Spleen (tissue), 11 donors: Measurements from ENCODE around the gene SLC16A5. TPM values are rescaled to one million over a fixed set of nuclear protein-coding genes. Genes with fewer than 3 reads are reported as not detected.

ENCODE experiments used
- DNase-seq: peaks from one replicate; pipeline ENCODE4 v3.0.0-alpha.2; 2020
- H3K27ac ChIP-seq, 8 donors: fragments of 200-600 bp; sonication (generic) in 7 of 8; 1 replicate in 4 of 8; 2 replicates in 4 of 8; pipeline versions ENCODE4 v1.5.0 to v1.8.0; 2016 to 2021; ENCODE audit warnings: inconsistent platforms in 4 of 8, mild to moderate bottlenecking in 4 of 8, moderate library complexity in 1 of 8
- H3K27me3 ChIP-seq, 7 donors: fragments of 200-600 bp; sonication (generic) in 6 of 7; replicated peaks in 1 of 7; 1 replicate in 4 of 7; 2 replicates in 3 of 7; pipeline versions ENCODE4 v1.5.0 to v1.8.0; 2016 to 2021; ENCODE audit warnings: inconsistent platforms in 3 of 7, mild to moderate bottlenecking in 1 of 7
- H3K36me3 ChIP-seq, 6 donors: fragments of 200-600 bp; sonication (generic) in 5 of 6; 1 replicate in 4 of 6; 2 replicates in 2 of 6; pipeline versions ENCODE4 v1.5.0 to v1.8.0; 2016 to 2021; ENCODE audit warnings: inconsistent platforms in 2 of 6
- H3K4me1 ChIP-seq, 6 donors: fragments of 200-600 bp; sonication (generic) in 5 of 6; 1 replicate in 3 of 6; 2 replicates in 3 of 6; pipeline versions ENCODE4 v1.5.0 to v1.8.0; 2016 to 2021; ENCODE audit warnings: inconsistent platforms in 3 of 6
- H3K4me3 ChIP-seq, 8 donors: fragments of 200-600 bp; sonication (generic) in 7 of 8; 1 replicate in 4 of 8; 2 replicates in 4 of 8; pipeline versions ENCODE4 v1.5.0 to v1.8.0; 2016 to 2021; ENCODE audit warnings: inconsistent platforms in 4 of 8, mild to moderate bottlenecking in 4 of 8, moderate library complexity in 2 of 8
- H3K9me3 ChIP-seq, 8 donors: fragments of 200-600 bp; sonication (generic) in 7 of 8; 1 replicate in 4 of 8; 2 replicates in 4 of 8; pipeline versions ENCODE4 v1.5.0 to v1.8.0; 2016 to 2021; ENCODE audit warnings: inconsistent platforms in 4 of 8
- POLR2A ChIP-seq, 3 donors: fragments of 450-650 bp; IDR thresholded peaks; one replicate each; pipeline ENCODE4 v1.5.1; 2017; ENCODE audit warnings: antibody characterized with exemption in 3 of 3, mild to moderate bottlenecking in 1 of 3
- POLR2AphosphoS5 ChIP-seq, 3 donors: sonication (generic); formaldehyde crosslinking; IDR thresholded peaks; one replicate each; pipeline ENCODE4 v1.5.1; 2017; ENCODE audit warnings: antibody characterized with exemption in 3 of 3
- WGBS, 5 donors: extraction: QIAGEN DNeasy Blood & Tissue Kit in 3 of 5; methylation state at CpG; one replicate each; pipeline versions ENCODE4 v1.1.5 to v1.1.7; 2013 to 2018; 5-methylcytosine and 5-hydroxymethylcytosine counted together
- intact Hi-C: fragments of 100-400 bp; cut with DNase I; formaldehyde crosslinking; loops from one replicate; pipeline ENCODE4 v1.15.0; 2023; ENCODE audit warnings: low total_unique reads
- polyA plus RNA-seq, 3 donors: library from polyadenylated mRNA; stranded (reverse); fragments of 200-250 nt; gene quantifications; one replicate each; pipeline ENCODE4 v1.2.1, GENCODE V29; 2013
- total RNA-seq, 7 donors: library from RNA; depleted of rRNA in 3 of 7; stranded (reverse); fragments of >200 nt in 3 of 7; fragmentation: NEBNext Ultra II Directional in 4 of 7; extraction: Animal tissue kit (Norgen Biotek cat#: 25700) in 4 of 7; gene quantifications; one replicate each; pipeline versions ENCODE4 v1.1.0 to v1.2.1, GENCODE V29; 2016 to 2021
- TF ChIP-seq, protein P1 (sequence below), 11 experiments: fragments of 200-600 bp in 7 of 11; fragments of 450-650 bp in 4 of 11; sonication (generic) in 4 of 11; IDR thresholded peaks in 8 of 11; conservative IDR thresholded peaks in 3 of 11; 1 replicate in 7 of 11; 2 replicates in 4 of 11; pipeline versions ENCODE4 v1.4.0 to v1.8.0; 2016 to 2021; ENCODE audit warnings: antibody characterized with exemption in 11 of 11, inconsistent platforms in 4 of 11, mild to moderate bottlenecking in 1 of 11
- donor health status: healthy with polysubstance abuse.
- donor health status: DM: no; HTN: no; CAD: no; lungs with moderate emphysema.
- donor health status: DM: no; HTN: no; CAD: no.
- donor health status: Bipolar disorder and iron deficiency.
- donor health status: healthy.
- donor health status: DM: no; HTN: no; CAD: no.
- donor health status: DM: yes; HTN: yes; CAD: no.

Gene SLC16A5
- total and polyA plus RNA-seq, 10 donors, result 3.1 to 31.0 (median 12.2) TPM

DNA sequence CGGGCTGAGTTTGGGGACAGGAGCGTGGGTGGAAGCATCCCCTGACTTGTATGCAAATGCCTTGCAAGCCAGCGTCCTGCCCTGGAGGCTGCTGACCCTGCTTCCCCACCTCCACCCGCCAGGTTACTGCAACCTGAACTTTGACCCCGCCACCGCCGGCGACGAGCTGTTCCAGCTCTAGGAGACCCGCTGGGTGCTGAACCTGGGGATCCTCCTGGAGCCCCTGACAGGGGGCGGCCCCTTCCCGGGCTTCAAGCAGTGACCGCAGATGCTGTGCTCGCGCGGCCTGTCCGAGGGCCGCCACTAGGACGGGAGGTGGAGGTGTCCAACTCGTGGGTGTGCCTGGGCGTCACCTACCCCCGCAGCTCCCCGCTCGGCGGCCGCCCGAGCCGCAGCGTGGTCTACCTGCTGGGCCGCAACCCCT lies 10.7 kb upstream of the SLC16A5 start:
- TF ChIP-seq, protein P1, sequence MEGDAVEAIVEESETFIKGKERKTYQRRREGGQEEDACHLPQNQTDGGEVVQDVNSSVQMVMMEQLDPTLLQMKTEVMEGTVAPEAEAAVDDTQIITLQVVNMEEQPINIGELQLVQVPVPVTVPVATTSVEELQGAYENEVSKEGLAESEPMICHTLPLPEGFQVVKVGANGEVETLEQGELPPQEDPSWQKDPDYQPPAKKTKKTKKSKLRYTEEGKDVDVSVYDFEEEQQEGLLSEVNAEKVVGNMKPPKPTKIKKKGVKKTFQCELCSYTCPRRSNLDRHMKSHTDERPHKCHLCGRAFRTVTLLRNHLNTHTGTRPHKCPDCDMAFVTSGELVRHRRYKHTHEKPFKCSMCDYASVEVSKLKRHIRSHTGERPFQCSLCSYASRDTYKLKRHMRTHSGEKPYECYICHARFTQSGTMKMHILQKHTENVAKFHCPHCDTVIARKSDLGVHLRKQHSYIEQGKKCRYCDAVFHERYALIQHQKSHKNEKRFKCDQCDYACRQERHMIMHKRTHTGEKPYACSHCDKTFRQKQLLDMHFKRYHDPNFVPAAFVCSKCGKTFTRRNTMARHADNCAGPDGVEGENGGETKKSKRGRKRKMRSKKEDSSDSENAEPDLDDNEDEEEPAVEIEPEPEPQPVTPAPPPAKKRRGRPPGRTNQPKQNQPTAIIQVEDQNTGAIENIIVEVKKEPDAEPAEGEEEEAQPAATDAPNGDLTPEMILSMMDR (IDR thresholded peaks at IDR 0.05 in 8 of 11, conservative IDR thresholded peaks at IDR 0.05 in 3 of 11), result no peak
- TF ChIP-seq POLR2AphosphoS5 (IDR thresholded peaks at IDR 0.05) (no peak), POLR2A (IDR thresholded peaks at IDR 0.05) (no peak)
- intact Hi-C loops, result no loop called here
- H3K4me1 ChIP-seq, result peaks cover 27 to 77% (median 43%) of the 10 kb centered on the region in 6 donors
- no peaks in the 10 kb centered on the region for H3K36me3 ChIP-seq
- peak overlapping the region in 7 of 8 donors; percentile 70 to 83 (median 72) for H3K27ac ChIP-seq
- H3K4me3 ChIP-seq, result peak overlapping the region; percentile 14 to 68 (median 39)
- H3K27me3 ChIP-seq, result no peaks in the 10 kb centered on the region
- H3K9me3 ChIP-seq, result no peaks in the 10 kb centered on the region
- 33 to 80% (median 46%) methylated on average over 3 to 30 of the region's 30 CpGs for WGBS, 5 donors
- no peak for DNase-seq

DNA sequence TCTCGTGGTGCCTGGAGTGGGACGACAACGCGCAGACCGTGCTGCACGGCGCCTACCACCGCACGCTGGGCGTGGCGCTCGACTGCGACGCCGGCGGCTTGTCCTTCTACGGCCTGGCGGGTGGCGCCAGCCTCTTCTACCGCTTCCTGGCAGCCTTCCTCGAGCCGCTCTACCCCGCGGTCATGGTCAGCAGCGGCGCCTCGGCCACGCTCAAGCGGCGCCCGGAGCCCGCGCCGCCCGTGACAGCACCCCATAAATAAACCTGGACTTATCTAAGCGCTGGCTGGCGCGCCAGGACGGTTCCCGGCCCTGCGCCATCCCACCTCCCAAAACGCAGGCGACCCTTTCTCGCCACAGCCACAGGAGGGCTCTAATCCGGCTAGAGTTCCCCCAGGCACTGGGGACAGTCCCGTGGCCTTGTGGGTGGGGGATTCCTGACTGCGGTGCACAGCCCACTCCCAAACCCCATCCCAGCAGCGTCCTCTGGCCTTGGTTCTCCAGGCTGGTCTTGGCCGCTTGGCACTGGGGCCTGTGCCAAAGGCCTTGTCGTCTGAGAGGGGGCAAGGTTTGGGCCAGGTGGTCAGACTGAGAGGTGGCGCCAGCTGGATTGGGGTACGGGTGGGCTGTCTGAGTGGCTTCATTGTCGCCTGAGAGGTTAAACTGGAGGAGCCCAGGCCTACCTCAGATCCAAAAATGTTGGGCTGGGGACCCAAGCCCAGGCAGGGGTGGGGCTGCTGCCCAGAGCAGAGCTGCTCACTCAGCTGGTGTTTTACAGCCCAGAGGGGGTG lies 10.1 kb upstream of the SLC16A5 start:
- WGBS, 5 donors, result 6 to 29% (median 8%) methylated on average over 13 to 53 of the region's 53 CpGs
- Histone ChIP-seq H3K36me3 (no peaks in the 10 kb centered on the region), H3K27me3 (no peaks in the 10 kb centered on the region), H3K9me3 (no peaks in the 10 kb centered on the region), H3K4me3 (peak overlapping the region; percentile 14 to 68 (median 39)), H3K4me1 (peaks cover 27 to 77% (median 43%) of the 10 kb centered on the region in 6 donors), H3K27ac (peak overlapping the region; percentile 40 to 83 (median 72))
- DNase-seq, result peak; percentile 95
- TF ChIP-seq, protein P1 (IDR thresholded peaks at IDR 0.05 in 8 of 11, conservative IDR thresholded peaks at IDR 0.05 in 3 of 11), result peak in 6 of 11 experiments; percentile 24 to 38 (median 32)
- peak; percentile 57 to 88 (median 76) for TF ChIP-seq POLR2AphosphoS5 (IDR thresholded peaks at IDR 0.05)
- no peak for TF ChIP-seq POLR2A (IDR thresholded peaks at IDR 0.05)
- intact Hi-C loops, result no loop called here

DNA sequence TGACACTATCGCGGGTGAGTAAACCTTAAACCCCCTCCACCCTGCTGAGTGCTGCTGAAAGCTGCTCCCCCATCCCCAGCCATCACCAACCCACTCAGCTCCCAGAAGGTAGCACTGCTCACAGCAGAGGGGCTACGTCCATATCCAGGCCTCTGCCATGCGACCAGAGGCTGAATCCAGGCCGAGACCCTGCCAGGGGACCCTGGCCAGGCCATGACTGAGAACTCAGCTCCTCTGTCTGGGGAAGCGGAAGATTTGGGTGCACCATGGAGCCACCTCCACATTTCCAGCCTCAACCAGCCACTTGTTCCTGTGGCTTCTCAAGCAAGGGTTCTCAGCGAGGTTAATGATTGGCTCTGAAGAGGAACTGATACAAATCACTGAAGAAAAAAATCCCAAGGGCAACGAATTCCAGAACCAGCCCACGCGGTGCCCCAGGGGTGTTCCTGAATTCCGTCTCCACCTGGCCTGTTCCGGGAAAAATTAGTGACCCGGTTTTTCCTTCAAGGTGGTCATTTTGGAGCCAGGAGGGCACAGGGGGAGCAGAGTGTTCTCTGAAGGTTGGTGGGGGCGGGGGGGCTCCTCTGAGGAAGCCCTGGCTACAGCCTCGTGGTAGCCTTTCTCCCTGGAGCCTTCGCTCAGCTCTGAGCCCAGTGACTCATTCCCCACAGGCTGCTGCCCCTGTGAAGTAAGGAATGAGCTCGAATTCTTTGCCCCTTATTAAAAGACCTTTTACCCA lies 9.3 kb upstream of the SLC16A5 start:
- H3K4me3 ChIP-seq, result peak overlapping the region in 1 of 8 donors; percentile 68
- DNase-seq, result no peak
- H3K27me3 ChIP-seq, result no peaks in the 10 kb centered on the region
- peaks cover 27 to 77% (median 45%) of the 10 kb centered on the region in 6 donors for H3K4me1 ChIP-seq
- intact Hi-C loops, result no loop called here
- TF ChIP-seq, protein P1 (IDR thresholded peaks at IDR 0.05 in 8 of 11, conservative IDR thresholded peaks at IDR 0.05 in 3 of 11), result no peak
- TF ChIP-seq POLR2A (IDR thresholded peaks at IDR 0.05) (no peak), POLR2AphosphoS5 (IDR thresholded peaks at IDR 0.05) (no peak)
- WGBS, 5 donors, result 58 to 77% (median 68%) methylated on average over 15 to 17 of the region's 17 CpGs
- no peaks in the 10 kb centered on the region for H3K9me3 ChIP-seq
- peak overlapping the region in 4 of 8 donors; percentile 72 to 83 (median 81) for H3K27ac ChIP-seq
- no peaks in the 10 kb centered on the region for H3K36me3 ChIP-seq

- TF ChIP-seq, protein P1 (IDR thresholded peaks at IDR 0.05 in 8 of 11, conservative IDR thresholded peaks at IDR 0.05 in 3 of 11), result no peak
- TF ChIP-seq POLR2AphosphoS5 (IDR thresholded peaks at IDR 0.05), result no peak
- TF ChIP-seq POLR2A (IDR thresholded peaks at IDR 0.05), result no peak
- 69 to 91% (median 77%) methylated on average over 7 to 8 of the region's 8 CpGs for WGBS, 5 donors
- Histone ChIP-seq H3K36me3 (no peaks in the 10 kb centered on the region), H3K27ac (no peak overlapping the region), H3K4me1 (peaks cover 30 to 78% (median 47%) of the 10 kb centered on the region in 6 donors), H3K4me3 (no peak overlapping the region), H3K27me3 (no peaks in the 10 kb centered on the region), H3K9me3 (no peaks in the 10 kb centered on the region)
- DNase-seq, result no peak
- intact Hi-C loops, result no loop called here
Observed at GRCh38 chr17:75079023-75079373, 8.8 kb upstream of the SLC16A5 start.
